H9 (cell line): ENCODE measurements around the gene CHSY1. TPM values are rescaled to one million over a fixed set of nuclear protein-coding genes. Genes with fewer than 3 reads are reported as not detected.

Experiments
- DNase-seq: peaks from one replicate; pipeline ENCODE4 v3.0.0-alpha.2; 2017
- H2AFZ ChIP-seq: one replicate; pipeline ENCODE4 v1.6.1; 2013; ENCODE audit warnings: mild to moderate bottlenecking, low read length, control low read depth, moderate library complexity
- H2AK5ac ChIP-seq: 2 replicates; pipeline ENCODE4 v1.6.1; 2013; ENCODE audit warnings: low read length, control low read depth, mixed read lengths; ENCODE audit not compliant: insufficient read length
- H2BK120ac ChIP-seq: one replicate; pipeline ENCODE4 v1.6.1; 2013; ENCODE audit warnings: low read depth, mild to moderate bottlenecking, low read length, control low read depth, inconsistent platforms; ENCODE audit not compliant: poor library complexity, severe bottlenecking
- H2BK12ac ChIP-seq: 2 replicates; pipeline ENCODE4 v1.6.1; 2013; ENCODE audit warnings: low read length, control low read depth, mixed read lengths, low read depth; ENCODE audit not compliant: insufficient read length
- H2BK15ac ChIP-seq: 2 replicates; pipeline ENCODE4 v1.6.1; 2013; ENCODE audit warnings: low read depth, low read length, control low read depth
- H2BK20ac ChIP-seq: one replicate; pipeline ENCODE4 v1.6.1; 2013; ENCODE audit warnings: low read depth, mild to moderate bottlenecking, low read length, control low read depth, inconsistent platforms; ENCODE audit not compliant: poor library complexity, severe bottlenecking
- H2BK5ac ChIP-seq: 2 replicates; pipeline ENCODE4 v1.6.1; 2013; ENCODE audit warnings: low read length, control low read depth, mixed read lengths; ENCODE audit not compliant: insufficient read length
- H3K14ac ChIP-seq: 2 replicates; pipeline ENCODE4 v1.6.1; 2013; ENCODE audit warnings: low read length, control low read depth; ENCODE audit not compliant: insufficient read depth
- H3K18ac ChIP-seq: 2 replicates; pipeline ENCODE4 v1.6.1; 2013; ENCODE audit warnings: low read depth, mild to moderate bottlenecking, mixed read lengths, low read length, control low read depth; ENCODE audit not compliant: insufficient read length
- H3K23ac ChIP-seq: 2 replicates; pipeline ENCODE4 v1.6.1; 2013; ENCODE audit warnings: low read length, control low read depth, mixed read lengths, low read depth; ENCODE audit not compliant: insufficient read length
- H3K23me2 ChIP-seq: 2 replicates; pipeline ENCODE4 v1.6.1; 2013; ENCODE audit warnings: low read depth, mild to moderate bottlenecking, mixed read lengths, low read length, control low read depth; ENCODE audit not compliant: insufficient read length, poor library complexity, severe bottlenecking
- H3K27ac ChIP-seq: 2 replicates; pipeline ENCODE4 v1.5.1; 2013; ENCODE audit warnings: low read length, control low read depth, mixed read lengths, low read depth; ENCODE audit not compliant: insufficient read length
- H3K27me3 ChIP-seq: 2 replicates; pipeline ENCODE4 v1.6.1; 2013; ENCODE audit warnings: low read length, control low read depth, inconsistent platforms; ENCODE audit not compliant: insufficient read depth
- H3K4ac ChIP-seq: 2 replicates; pipeline ENCODE4 v1.6.1; 2013; ENCODE audit warnings: low read depth, mild to moderate bottlenecking, control low read depth, inconsistent platforms, low read length, moderate library complexity
- H3K4me1 ChIP-seq: 2 replicates; pipeline ENCODE4 v1.6.1; 2013; ENCODE audit warnings: low read length, control low read depth, inconsistent platforms; ENCODE audit not compliant: insufficient read depth
- H3K4me2 ChIP-seq: 2 replicates; pipeline ENCODE4 v1.6.1; 2013; ENCODE audit warnings: low read length, control low read depth, mixed read lengths; ENCODE audit not compliant: insufficient read length, insufficient read depth
- H3K56ac ChIP-seq: 2 replicates; pipeline ENCODE4 v1.6.1; 2013; ENCODE audit warnings: low read depth, mild to moderate bottlenecking, mixed read lengths, low read length, control low read depth; ENCODE audit not compliant: insufficient read length
- H3K79me1 ChIP-seq: 2 replicates; pipeline ENCODE4 v1.6.1; 2013; ENCODE audit warnings: low read depth, mild to moderate bottlenecking, moderate library complexity, low read length, control low read depth, inconsistent platforms; ENCODE audit not compliant: insufficient read depth, poor library complexity, severe bottlenecking
- H3K79me2 ChIP-seq: 2 replicates; pipeline ENCODE4 v1.6.1; 2013; ENCODE audit warnings: low read length, control low read depth, inconsistent platforms; ENCODE audit not compliant: insufficient read depth
- H3K9ac ChIP-seq: 2 replicates; pipeline ENCODE4 v1.6.1; 2013; ENCODE audit warnings: low read length, control low read depth, mixed read lengths; ENCODE audit not compliant: insufficient read length; ENCODE audit errors: extremely low read depth
- H3K9me3 ChIP-seq: one replicate; pipeline ENCODE4 v1.6.1; 2013; ENCODE audit warnings: low read depth, low read length, inconsistent platforms; ENCODE audit not compliant: control insufficient read depth
- H3T11ph ChIP-seq: one replicate; pipeline ENCODE4 v1.6.1; 2013; ENCODE audit warnings: mild to moderate bottlenecking, low read length, control low read depth, inconsistent platforms
- H4K20me1 ChIP-seq: one replicate; pipeline ENCODE4 v1.6.1; 2013; ENCODE audit not compliant: control insufficient read depth, insufficient read length, insufficient read depth
- H4K5ac ChIP-seq: 2 replicates; pipeline ENCODE4 v1.6.1; 2013; ENCODE audit warnings: low read depth, mild to moderate bottlenecking, mixed read lengths, low read length, control low read depth; ENCODE audit not compliant: insufficient read length
- H4K8ac ChIP-seq: replicated peaks from 2 replicates; pipeline ENCODE4 v1.6.1; 2013; ENCODE audit warnings: low read length, control low read depth, mixed read lengths, low read depth; ENCODE audit not compliant: insufficient read length
- H4K91ac ChIP-seq: 2 replicates; pipeline ENCODE4 v1.6.1; 2013; ENCODE audit warnings: low read depth, mild to moderate bottlenecking, moderate library complexity, mixed read lengths, low read length, control low read depth; ENCODE audit not compliant: insufficient read length
- H3K27ac Mint-ChIP-seq, 3 experiments: 2 replicates in 2 of 3; 3 replicates in 1 of 3; pipeline ENCODE4 v1.8.0; 2020 to 2021; ENCODE audit warnings: mixed read lengths in 3 of 3, mild to moderate bottlenecking in 1 of 3, moderate library complexity in 1 of 3
- H3K27me3 Mint-ChIP-seq: 2 replicates; pipeline ENCODE4 v1.8.0; 2021; ENCODE audit warnings: low read depth, mild to moderate bottlenecking, moderate library complexity, mixed read lengths
- H3K36me3 Mint-ChIP-seq, 3 experiments: 2 replicates in 2 of 3; 3 replicates in 1 of 3; pipeline ENCODE4 v1.8.0; 2020 to 2021; ENCODE audit warnings: low read depth in 3 of 3, mixed read lengths in 3 of 3; ENCODE audit not compliant: insufficient read depth in 1 of 3
- H3K4me1 Mint-ChIP-seq, 2 experiments: 2 replicates each; pipeline ENCODE4 v1.8.0; 2020; ENCODE audit warnings: mixed read lengths in 2 of 2
- H3K4me3 Mint-ChIP-seq, 2 experiments: 2 replicates in 1 of 2; 3 replicates in 1 of 2; pipeline ENCODE4 v1.8.0; 2020 to 2021; ENCODE audit warnings: mild to moderate bottlenecking in 2 of 2, mixed read lengths in 2 of 2, moderate library complexity in 1 of 2
- H3K9me3 Mint-ChIP-seq, 2 experiments: 2 replicates in 1 of 2; 3 replicates in 1 of 2; pipeline ENCODE4 v1.8.0; 2020; ENCODE audit warnings: mild to moderate bottlenecking in 2 of 2, mixed read lengths in 2 of 2, moderate library complexity in 1 of 2
- CTCF ChIP-seq: fragments of 200-600 bp; sonication (generic); conservative IDR thresholded peaks from 3 replicates; pipeline ENCODE4 v1.8.0; 2021; ENCODE audit warnings: antibody characterized with exemption, mild to moderate bottlenecking
- WGBS: extraction: QIAGEN DNeasy Blood & Tissue Kit; methylation state at CpG from one replicate; pipeline ENCODE4 v1.1.7; 2013; ENCODE audit warnings: missing lambda C conversion rate, low lambda C conversion rate, mixed read lengths; ENCODE audit not compliant: insufficient read length; ENCODE audit errors: extremely low coverage; 5-methylcytosine and 5-hydroxymethylcytosine counted together
- total RNA-seq: library from RNA; stranded (reverse); gene quantifications from 2 replicates; pipeline ENCODE4 v1.2.1, GENCODE V29; 2021

Gene CHSY1
- total RNA-seq, 1 experiment from 2014 or later: 68.3 TPM

GRCh38 chr15:101239724-101240136, 12.1 kb downstream of the CHSY1 start:
- Histone ChIP-seq H3T11ph (no peak overlapping the region), H2BK5ac (no peak overlapping the region), H2AFZ (no peak overlapping the region), H3K79me2 (peaks cover 70% of the 10 kb centered on the region), H2BK12ac (no peak overlapping the region), H3K23me2 (no peaks in the 10 kb centered on the region), H4K8ac (no peak overlapping the region), H2BK20ac (no peak overlapping the region), H3K27ac (no peak overlapping the region), H3K9ac (no peak overlapping the region), H3K18ac (no peak overlapping the region), H4K91ac (no peak overlapping the region), H3K4me1 (peaks cover 11% of the 10 kb centered on the region), H3K79me1 (peaks cover 6% of the 10 kb centered on the region), H2AK5ac (no peak overlapping the region), H3K23ac (no peak overlapping the region), H2BK120ac (no peak overlapping the region), H3K56ac (no peak overlapping the region), H3K27me3 (no peaks in the 10 kb centered on the region), H3K14ac (no peak overlapping the region), H3K4me2 (no peak overlapping the region), H2BK15ac (no peak overlapping the region), H4K20me1 (peaks cover 5% of the 10 kb centered on the region), H3K4ac (no peak overlapping the region), H4K5ac (no peak overlapping the region), H3K9me3 (no peaks in the 10 kb centered on the region)
- Mint-ChIP-seq H3K36me3 (peaks cover 11 to 17% (median 14%) of the 10 kb centered on the region in 3 experiments; a peak in 6 of 7 replicates), H3K27me3 (no peaks in the 10 kb centered on the region), H3K27ac (peak overlapping the region in 1 of 3 experiments; percentile 69; a peak in 2 of 7 replicates), H3K9me3 (no peaks in the 10 kb centered on the region), H3K4me1 (peaks cover 44 to 47% of the 10 kb centered on the region in 2 experiments), H3K4me3 (no peak overlapping the region)
- DNase-seq: no peak
- no peak for TF ChIP-seq CTCF
- no CpG with 5 or more reads among the region's 6 CpGs for WGBS
